ENCODE measurements around the gene PTDSS2. TPM values are rescaled to one million over a fixed set of nuclear protein-coding genes. Genes with fewer than 3 reads are reported as not detected.

PTDSS2 gene
- total RNA-seq, 2 donors from 2014 or later, result 26.8 to 32.5 TPM

- DNase-seq (ENCODE audit: low spot score), result peak; percentile 97
- no peak for TF ChIP-seq CTCF (IDR thresholded peaks at IDR 0.05)
- Histone ChIP-seq H3K9me3 (no peaks in the 10 kb centered on the region), H3K36me3 (peaks cover 23% of the 10 kb centered on the region), H3K4me1 (peaks cover 0 to 57% of the 10 kb centered on the region in 2 donors), H3K27ac (peak overlapping the region; percentile 100), H3K4me3 (peak overlapping the region; percentile 79 to 95), H3K27me3 (no peaks in the 10 kb centered on the region)
These were observed 56.3 kb downstream of the PTDSS2 start for GRCh38 chr11:506238-506994.

GRCh38 chr11:506995-507726 lies 57.1 kb downstream of the PTDSS2 start, which contains the start of gene RNH1:
RNH1 (minus strand) TSS chr11:507242; CDS start chr11:502162, 5,080 bp downstream.
- Histone ChIP-seq H3K27ac (peak within 1 kb of the TSS; percentile 100), H3K4me1 (peaks cover 0 to 49% of the 10 kb centered on the region in 2 donors), H3K4me3 (peak within 1 kb of the TSS; percentile 79 to 95), H3K9me3 (no peaks in the 10 kb centered on the region), H3K27me3 (no peaks in the 10 kb centered on the region), H3K36me3 (peaks cover 18% of the 10 kb centered on the region)
- TF ChIP-seq CTCF (IDR thresholded peaks at IDR 0.05), result peak in 1 of 2 donors; percentile 19
- DNase-seq (ENCODE audit: low spot score), result peak; percentile 98

GRCh38 chr11:507727-508515 lies 57.8 kb downstream of the PTDSS2 start:
- Histone ChIP-seq H3K4me1 (peaks cover 0 to 42% of the 10 kb centered on the region in 2 donors), H3K27ac (peak overlapping the region; percentile 100), H3K9me3 (no peaks in the 10 kb centered on the region), H3K4me3 (peak overlapping the region; percentile 79 to 95), H3K27me3 (no peaks in the 10 kb centered on the region), H3K36me3 (peaks cover 18% of the 10 kb centered on the region)
- DNase-seq (ENCODE audit: low spot score), result no peak
- no peak for TF ChIP-seq CTCF (IDR thresholded peaks at IDR 0.05)

GRCh38 chr11:508956-509355 lies 58.9 kb downstream of the PTDSS2 start:
- H3K9me3 ChIP-seq, result no peaks in the 10 kb centered on the region
- peaks cover 0 to 31% of the 10 kb centered on the region in 2 donors for H3K4me1 ChIP-seq
- TF ChIP-seq CTCF (IDR thresholded peaks at IDR 0.05), result no peak
- H3K36me3 ChIP-seq, result peaks cover 18% of the 10 kb centered on the region
- DNase-seq (ENCODE audit: low spot score), result no peak
- H3K27ac ChIP-seq, result no peak overlapping the region
- H3K27me3 ChIP-seq, result no peaks in the 10 kb centered on the region
- no peak overlapping the region for H3K4me3 ChIP-seq

- DNase-seq (ENCODE audit: low spot score), result no peak
- Histone ChIP-seq H3K27ac (no peak overlapping the region), H3K4me1 (peaks cover 0 to 2% of the 10 kb centered on the region in 2 donors), H3K27me3 (no peaks in the 10 kb centered on the region), H3K9me3 (no peaks in the 10 kb centered on the region), H3K36me3 (peaks cover 18% of the 10 kb centered on the region), H3K4me3 (no peak overlapping the region)
- TF ChIP-seq CTCF (IDR thresholded peaks at IDR 0.05), result no peak
These were observed 62.9 kb downstream of the PTDSS2 start for GRCh38 chr11:512761-513595.

Measured in right atrium auricular region (tissue), 2 donors.